ENCODE results near the gene ZFAND5. TPM values are rescaled to one million over a fixed set of nuclear protein-coding genes. Genes with fewer than 3 reads are reported as not detected.

The ZFAND5 gene
- total RNA-seq, 6 experiments from 2014 or later = 230 to 373 (median 258) TPM

- H3K9me3 Mint-ChIP-seq = no peaks in the 10 kb centered on the region
- no peak overlapping the region for H3K27ac Mint-ChIP-seq
- no peak for DNase-seq
- TF ChIP-seq, protein P1, sequence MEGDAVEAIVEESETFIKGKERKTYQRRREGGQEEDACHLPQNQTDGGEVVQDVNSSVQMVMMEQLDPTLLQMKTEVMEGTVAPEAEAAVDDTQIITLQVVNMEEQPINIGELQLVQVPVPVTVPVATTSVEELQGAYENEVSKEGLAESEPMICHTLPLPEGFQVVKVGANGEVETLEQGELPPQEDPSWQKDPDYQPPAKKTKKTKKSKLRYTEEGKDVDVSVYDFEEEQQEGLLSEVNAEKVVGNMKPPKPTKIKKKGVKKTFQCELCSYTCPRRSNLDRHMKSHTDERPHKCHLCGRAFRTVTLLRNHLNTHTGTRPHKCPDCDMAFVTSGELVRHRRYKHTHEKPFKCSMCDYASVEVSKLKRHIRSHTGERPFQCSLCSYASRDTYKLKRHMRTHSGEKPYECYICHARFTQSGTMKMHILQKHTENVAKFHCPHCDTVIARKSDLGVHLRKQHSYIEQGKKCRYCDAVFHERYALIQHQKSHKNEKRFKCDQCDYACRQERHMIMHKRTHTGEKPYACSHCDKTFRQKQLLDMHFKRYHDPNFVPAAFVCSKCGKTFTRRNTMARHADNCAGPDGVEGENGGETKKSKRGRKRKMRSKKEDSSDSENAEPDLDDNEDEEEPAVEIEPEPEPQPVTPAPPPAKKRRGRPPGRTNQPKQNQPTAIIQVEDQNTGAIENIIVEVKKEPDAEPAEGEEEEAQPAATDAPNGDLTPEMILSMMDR (IDR thresholded peaks at IDR 0.05) = no peak
- no peak overlapping the region for H3K4me3 Mint-ChIP-seq
- peaks cover 16% of the 10 kb centered on the region for H3K27me3 Mint-ChIP-seq (ENCODE audit: insufficient read depth)
- H3K36me3 Mint-ChIP-seq (ENCODE audit: low read depth) = peaks cover 31% of the 10 kb centered on the region
- peaks cover 37% of the 10 kb centered on the region for H3K4me1 Mint-ChIP-seq (ENCODE audit: low read depth)
These were observed 15.1 kb downstream of the ZFAND5 start for GRCh38 chr9:72349911-72350310.

DNA sequence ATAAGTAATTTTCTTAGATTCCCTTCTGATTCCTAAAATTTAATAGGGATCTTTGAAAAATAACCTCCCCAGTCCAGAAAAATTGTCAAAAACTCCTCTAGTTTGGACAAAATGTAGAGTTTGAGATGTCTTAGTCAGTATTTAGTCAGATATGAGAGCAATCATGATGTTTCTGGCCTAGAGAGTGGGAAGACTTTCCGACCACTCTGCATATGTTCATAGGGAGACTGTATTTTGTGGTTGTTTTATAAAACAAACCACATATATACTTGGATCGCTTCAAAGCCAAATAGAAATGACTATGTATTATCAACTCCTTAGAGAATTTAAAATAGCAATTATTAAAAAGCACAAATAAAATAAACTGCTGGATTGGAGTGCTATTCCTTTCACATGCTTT lies 15.8 kb downstream of the ZFAND5 start:
- H3K9me3 Mint-ChIP-seq = no peaks in the 10 kb centered on the region
- H3K4me1 Mint-ChIP-seq (ENCODE audit: low read depth) = peaks cover 31% of the 10 kb centered on the region
- peaks cover 16% of the 10 kb centered on the region for H3K27me3 Mint-ChIP-seq (ENCODE audit: insufficient read depth)
- H3K36me3 Mint-ChIP-seq (ENCODE audit: low read depth) = peaks cover 24% of the 10 kb centered on the region
- H3K27ac Mint-ChIP-seq = no peak overlapping the region
- no peak overlapping the region for H3K4me3 Mint-ChIP-seq
- DNase-seq = no peak
- TF ChIP-seq, protein P1 (IDR thresholded peaks at IDR 0.05) = no peak

- no peak overlapping the region for H3K4me3 Mint-ChIP-seq
- H3K36me3 Mint-ChIP-seq (ENCODE audit: low read depth) = no peaks in the 10 kb centered on the region
- H3K4me1 Mint-ChIP-seq (ENCODE audit: low read depth) = peaks cover 2% of the 10 kb centered on the region; the same call in 1 of the 2 replicates
- no peak overlapping the region for H3K27ac Mint-ChIP-seq
- no peak for DNase-seq
- TF ChIP-seq, protein P1 (IDR thresholded peaks at IDR 0.05) = no peak
- no peaks in the 10 kb centered on the region for H3K9me3 Mint-ChIP-seq
- peaks cover 9% of the 10 kb centered on the region; the same call in 1 of the 2 replicates for H3K27me3 Mint-ChIP-seq (ENCODE audit: insufficient read depth)
These were observed 18.7 kb downstream of the ZFAND5 start for GRCh38 chr9:72346333-72346732.

DNA sequence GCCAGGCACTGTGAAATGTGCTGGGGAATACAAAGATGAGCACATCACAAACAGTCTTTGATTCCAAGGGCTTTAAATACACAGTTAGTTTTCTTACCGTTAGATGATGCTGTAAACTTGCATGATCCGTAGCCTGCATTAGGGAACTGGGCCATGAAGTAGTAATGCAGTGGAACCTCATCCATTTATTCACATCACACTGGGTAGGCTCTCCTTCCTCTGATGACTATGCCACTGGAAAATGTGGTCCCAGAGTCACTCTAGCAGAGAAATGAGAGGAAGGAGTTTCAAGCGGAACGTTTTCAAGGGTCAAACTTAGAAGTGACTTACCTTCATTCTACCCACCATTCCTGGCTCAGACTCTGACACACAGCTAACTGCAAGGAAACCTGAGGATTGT lies 26.4 kb downstream of the ZFAND5 start:
- Mint-ChIP-seq H3K4me1 (ENCODE audit: low read depth) (no peaks in the 10 kb centered on the region; the same call in 1 of the 2 replicates), H3K9me3 (no peaks in the 10 kb centered on the region), H3K4me3 (no peak overlapping the region), H3K27ac (no peak overlapping the region), H3K36me3 (ENCODE audit: low read depth) (no peaks in the 10 kb centered on the region), H3K27me3 (ENCODE audit: insufficient read depth) (peaks cover 5% of the 10 kb centered on the region; the same call in 1 of the 2 replicates)
- DNase-seq = no peak
- TF ChIP-seq, protein P1 (IDR thresholded peaks at IDR 0.05) = no peak

DNA sequence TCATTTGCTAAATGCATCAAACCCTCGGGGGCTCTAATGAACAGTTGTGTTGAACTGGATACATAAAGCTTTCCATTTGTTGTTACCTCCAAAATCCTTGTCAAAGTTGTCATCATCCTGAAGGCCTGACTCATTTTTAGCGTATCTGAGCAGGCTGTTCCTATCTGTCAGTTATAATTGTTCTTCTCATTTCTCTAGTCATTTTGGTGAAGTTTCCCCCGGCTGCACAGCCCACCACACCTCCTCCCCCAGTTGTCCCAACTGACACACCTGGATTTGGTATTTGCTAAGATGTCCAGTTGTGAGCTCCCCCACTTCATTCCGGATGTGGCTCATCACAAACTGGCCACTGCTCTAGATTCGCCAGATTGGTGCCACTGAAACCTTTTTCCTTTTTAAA lies 27.7 kb downstream of the ZFAND5 start:
- Mint-ChIP-seq H3K4me3 (no peak overlapping the region), H3K9me3 (no peaks in the 10 kb centered on the region), H3K4me1 (ENCODE audit: low read depth) (no peaks in the 10 kb centered on the region; the same call in 1 of the 2 replicates), H3K27me3 (ENCODE audit: insufficient read depth) (peaks cover 7% of the 10 kb centered on the region; the same call in 1 of the 2 replicates), H3K27ac (no peak overlapping the region), H3K36me3 (ENCODE audit: low read depth) (no peaks in the 10 kb centered on the region)
- no peak for DNase-seq
- TF ChIP-seq, protein P1 (IDR thresholded peaks at IDR 0.05) = no peak

Measured in HFFc6 (cell line).